HEK293T (cell line): ENCODE measurements around the gene MAX.

Experiments used
- FOXM1 ChIP-seq: fragments of 450-650 bp; IDR thresholded peaks from 2 replicates; pipeline ENCODE4 v1.6.1; 2017; ENCODE audit warnings: mild to moderate bottlenecking, borderline replicate concordance
- TF ChIP-seq, protein P1 (sequence below): fragments of 450-650 bp; IDR thresholded peaks from 2 replicates; pipeline ENCODE4 v1.6.1; 2016

DNA sequence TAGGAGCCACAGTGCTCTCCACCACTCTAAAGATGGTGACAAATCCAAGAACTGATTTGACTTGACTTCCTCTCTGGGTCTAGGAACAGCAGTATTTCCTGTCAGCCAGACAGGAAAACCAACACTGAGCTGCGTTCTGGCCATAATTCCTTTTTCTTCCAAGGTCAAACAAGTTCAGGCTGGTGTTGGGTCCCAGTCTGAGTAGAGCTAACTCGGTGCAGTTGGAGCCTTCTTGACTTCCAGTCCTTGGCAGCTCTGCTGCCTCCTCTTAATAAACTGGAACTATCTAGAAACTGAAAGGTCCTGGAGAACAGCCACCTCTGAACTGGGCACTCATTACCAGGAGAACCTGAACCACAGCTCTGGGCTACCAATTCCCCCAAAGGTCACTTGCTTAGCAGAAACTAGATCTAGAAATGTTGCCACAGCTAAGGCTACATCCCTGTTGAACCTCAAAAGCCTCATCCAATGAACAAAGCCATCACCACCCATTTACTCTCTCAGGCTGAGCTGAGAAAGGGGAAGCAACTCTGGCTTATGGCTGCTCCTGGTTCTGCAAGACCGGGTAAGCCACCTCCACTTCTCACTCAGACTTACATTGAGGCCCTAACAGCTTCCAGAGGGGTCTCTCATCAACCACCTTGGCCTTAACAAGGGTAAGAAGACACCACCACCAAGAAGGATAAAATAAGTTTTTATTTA lies 27.7 kb downstream of the MAX start:
- TF ChIP-seq FOXM1: no peak
- TF ChIP-seq, protein P1, sequence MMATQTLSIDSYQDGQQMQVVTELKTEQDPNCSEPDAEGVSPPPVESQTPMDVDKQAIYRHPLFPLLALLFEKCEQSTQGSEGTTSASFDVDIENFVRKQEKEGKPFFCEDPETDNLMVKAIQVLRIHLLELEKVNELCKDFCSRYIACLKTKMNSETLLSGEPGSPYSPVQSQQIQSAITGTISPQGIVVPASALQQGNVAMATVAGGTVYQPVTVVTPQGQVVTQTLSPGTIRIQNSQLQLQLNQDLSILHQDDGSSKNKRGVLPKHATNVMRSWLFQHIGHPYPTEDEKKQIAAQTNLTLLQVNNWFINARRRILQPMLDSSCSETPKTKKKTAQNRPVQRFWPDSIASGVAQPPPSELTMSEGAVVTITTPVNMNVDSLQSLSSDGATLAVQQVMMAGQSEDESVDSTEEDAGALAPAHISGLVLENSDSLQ: no peak
